GM10248 (cell line): ENCODE data around the gene ZFP57.

Experiments
- CTCF ChIA-PET: fragments of 300-600 bp; sonication (Branson Sonifier 250); formaldehyde crosslinking; extraction: SDS; loops from one replicate; lab custom pipeline; 2021; ENCODE audit warnings: antibody characterized with exemption; lab: Yijun Ruan, JAX
- POLR2A ChIA-PET: fragments of 350-650 bp; sonication (Branson Sonifier 250); formaldehyde crosslinking; extraction: SDS; loops from one replicate; lab custom pipeline; 2020; ENCODE audit warnings: antibody characterized with exemption; lab: Yijun Ruan, JAX
- DNase-seq: peaks from one replicate; pipeline ENCODE4 v3.0.0; 2012; ENCODE audit errors: extremely low spot score
- CTCF ChIP-seq: IDR thresholded peaks from 2 replicates; pipeline ENCODE4 v1.5.1; 2012; ENCODE audit warnings: mild to moderate bottlenecking, low read depth; ENCODE audit errors: extremely low read depth, missing control alignments, control extremely low read depth

The ZFP57 gene

GRCh38 chr6:29726571-29727194 is 45.7 kb upstream of the ZFP57 start:
- TF ChIP-seq CTCF = no peak
- CTCF ChIA-PET = interaction anchor here (0.9 to 3.9 kb wide), 8 partner anchors 9 to 122 kb away, joined by 3 to 20 read pairs (median 8); no protein-coding TSS in a partner anchor
- no peak for DNase-seq
- POLR2A ChIA-PET = interaction anchor here (0.7 to 2.4 kb wide), 3 partner anchors 11 to 36 kb away, joined by 3 to 8 read pairs (median 3); no protein-coding TSS in a partner anchor

- DNase-seq = no peak
- ChIA-PET CTCF (interaction anchor here (0.9 to 3.9 kb wide), 7 partner anchors 9 to 109 kb away, joined by 3 to 18 read pairs (median 7); no protein-coding TSS in a partner anchor), POLR2A (interaction anchor here (0.6 to 1.3 kb wide), 3 partner anchors 13 to 583 kb away, joined by 3 to 4 read pairs (median 3); no protein-coding TSS in a partner anchor)
- TF ChIP-seq CTCF = no peak
These were observed 45.0 kb upstream of the ZFP57 start for GRCh38 chr6:29726001-29726400.

- no peak for TF ChIP-seq CTCF
- CTCF ChIA-PET = interaction anchor here (1.0 to 3.9 kb wide), 6 partner anchors 13 to 109 kb away, joined by 3 to 18 read pairs (median 8); no protein-coding TSS in a partner anchor
- DNase-seq = no peak
- POLR2A ChIA-PET = interaction anchor here (0.6 to 1.3 kb wide), 3 partner anchors 13 to 584 kb away, joined by 3 to 4 read pairs (median 3); no protein-coding TSS in a partner anchor
These were observed 44.3 kb upstream of the ZFP57 start for GRCh38 chr6:29724937-29725869.

GRCh38 chr6:29723666-29724588 is 43.0 kb upstream of the ZFP57 start:
- TF ChIP-seq CTCF = no peak
- POLR2A ChIA-PET = no interaction called here
- peak; percentile 87 for DNase-seq
- CTCF ChIA-PET = no interaction called here

GRCh38 chr6:29723262-29723665 is 42.3 kb upstream of the ZFP57 start, which contains the start of gene HLA-F:
HLA-F (plus strand) TSS chr6:29723434; CDS start chr6:29723464, 30 bp downstream.
- POLR2A ChIA-PET = no interaction called here
- peak; percentile 93 for DNase-seq
- no peak for TF ChIP-seq CTCF
- CTCF ChIA-PET = interaction anchor here (1.0 to 1.8 kb wide), 2 partner anchors 11 to 68 kb away, joined by 3 to 5 read pairs; no protein-coding TSS in a partner anchor

- ChIA-PET POLR2A (no interaction called here), CTCF (interaction anchor here (0.6 kb wide), 1 partner anchor 67 kb away, joined by 3 read pairs; no protein-coding TSS in a partner anchor)
- DNase-seq = no peak
- peak; percentile 51 for TF ChIP-seq CTCF
These were observed 39.9 kb upstream of the ZFP57 start for GRCh38 chr6:29720863-29721262.
